HepG2 (cell line): Measurements from ENCODE around the gene ZBTB18. TPM values are rescaled to one million over a fixed set of nuclear protein-coding genes. Genes with fewer than 3 reads are reported as not detected.

Experiments used
- ATAC-seq: fragments of 200-7000 bp; cut with Tn5 transposase; 3 replicates; pipeline ENCODE4 v1.9.1; 2020; ENCODE audit warnings: mild to moderate bottlenecking, moderate library complexity
- BruUV-seq: library from RNA; stranded (reverse); fragments of 400-500 nt; replicated peaks from 2 replicates; lab custom pipeline; 2021; lab: Mats Ljungman, UMichigan
- CTCF ChIA-PET: fragments of 300-600 bp; formaldehyde crosslinking; extraction: SDS; loops from one replicate; lab custom pipeline; 2021; ENCODE audit warnings: low total read pairs, inconsistent platforms, low intra/inter-chr PET ratio; lab: Yijun Ruan, JAX
- POLR2A ChIA-PET: fragments of 350-600 bp; sonication (Branson Sonifier 250); formaldehyde crosslinking; loops from one replicate; lab custom pipeline; 2020; ENCODE audit warnings: antibody characterized with exemption, inconsistent platforms; lab: Yijun Ruan, JAX
- DNase-seq: peaks from one replicate; pipeline ENCODE4 v3.0.0-alpha.2; 2015; ENCODE audit warnings: low spot score
- FAIRE-seq: peaks from 3 replicates; lab custom pipeline; 2011; peaks lifted over from hg19 to GRCh38; lab: Jason Lieb, UNC
- H2AFZ ChIP-seq: one replicate; pipeline ENCODE4 v1.6.1; 2011; ENCODE audit warnings: low read length, inconsistent platforms
- H3K27ac ChIP-seq: fragments of 300-600 bp; 3 replicates; pipeline ENCODE4 v1.8.0; 2011; ENCODE audit warnings: mixed run types, mild to moderate bottlenecking, mixed read lengths, low read length, inconsistent platforms; ENCODE audit not compliant: insufficient read depth; ENCODE audit errors: extremely low read length
- H3K27me3 ChIP-seq, 2 experiments: fragments of 200-600 bp in 1 of 2; 2 replicates in 1 of 2; 3 replicates in 1 of 2; pipeline versions ENCODE4 v1.6.0 to v1.8.0; 2011; ENCODE audit warnings: low read length in 2 of 2, mild to moderate bottlenecking in 2 of 2, moderate library complexity in 2 of 2, inconsistent platforms in 1 of 2; ENCODE audit not compliant: insufficient read depth in 2 of 2, control insufficient read depth in 1 of 2
- H3K36me3 ChIP-seq, 2 experiments: fragments of 200-600 bp in 1 of 2; replicated peaks in 1 of 2; 2 replicates in 1 of 2; 3 replicates in 1 of 2; pipeline versions ENCODE4 v1.5.1 to v1.8.0; 2011; ENCODE audit warnings: low read length in 2 of 2, inconsistent platforms in 1 of 2; ENCODE audit not compliant: insufficient read depth in 2 of 2, control insufficient read depth in 1 of 2
- H3K4me1 ChIP-seq: 2 replicates; pipeline ENCODE4 v1.5.1; 2012; ENCODE audit warnings: low read length, inconsistent platforms; ENCODE audit not compliant: insufficient read depth
- H3K4me2 ChIP-seq: 2 replicates; pipeline ENCODE4 v1.6.0; 2011; ENCODE audit warnings: low read depth, low read length, inconsistent platforms
- H3K4me3 ChIP-seq, 3 experiments: fragments of 200-600 bp in 1 of 3; sonication (generic), shearing (Covaris generic) in 1 of 3; replicated peaks in 1 of 3; 2 replicates each; pipeline ENCODE4 v1.5.1; 2011 to 2016; ENCODE audit warnings: low read length in 3 of 3, inconsistent platforms in 2 of 3, low read depth in 2 of 3, mild to moderate bottlenecking in 2 of 3, control low read depth in 1 of 3, mixed read lengths in 1 of 3; ENCODE audit not compliant: insufficient read depth in 1 of 3
- H3K79me2 ChIP-seq: one replicate; pipeline ENCODE4 v1.6.1; 2011; ENCODE audit warnings: low read length, inconsistent platforms; ENCODE audit not compliant: insufficient read depth
- H3K9ac ChIP-seq: 2 replicates; pipeline ENCODE4 v1.6.0; 2011; ENCODE audit warnings: mild to moderate bottlenecking, low read depth, low read length, inconsistent platforms; ENCODE audit not compliant: insufficient read depth
- H3K9me3 ChIP-seq: 2 replicates; pipeline ENCODE4 v1.5.1; 2012; ENCODE audit warnings: mild to moderate bottlenecking, low read length
- H4K20me1 ChIP-seq: 2 replicates; pipeline ENCODE4 v1.6.0; 2011; ENCODE audit warnings: inconsistent platforms, mild to moderate bottlenecking, low read length, moderate library complexity; ENCODE audit not compliant: insufficient read depth
- HOMEZ ChIP-seq: IDR thresholded peaks from 2 replicates; pipeline ENCODE4 v1.6.1; 2016; ENCODE audit warnings: low read depth
- KAT7 ChIP-seq: IDR thresholded peaks from 2 replicates; pipeline ENCODE4 v1.6.1; 2018; ENCODE audit warnings: borderline replicate concordance, missing compliant biosample characterization
- NCOA5 ChIP-seq: sonication (generic); formaldehyde crosslinking; IDR thresholded peaks from 2 replicates; pipeline ENCODE4 v1.4.0; 2020; ENCODE audit warnings: missing genetic modification reagents
- SAFB2 ChIP-seq: sonication (generic); formaldehyde crosslinking; IDR thresholded peaks from 2 replicates; pipeline ENCODE4 v1.5.1; 2020; ENCODE audit warnings: missing genetic modification reagents, low read depth, mild to moderate bottlenecking, borderline replicate concordance
- SRF ChIP-seq: IDR thresholded peaks from 2 replicates; pipeline ENCODE4 v1.6.1; 2011; ENCODE audit warnings: mild to moderate bottlenecking, low read depth, low read length, moderate library complexity
- ZNF235 ChIP-seq: sonication (generic); formaldehyde crosslinking; IDR thresholded peaks from 2 replicates; pipeline ENCODE4 v1.8.1; 2023; ENCODE audit warnings: mild to moderate bottlenecking, missing genetic modification reagents, borderline replicate concordance
- ZNF296 ChIP-seq: sonication (generic); formaldehyde crosslinking; conservative IDR thresholded peaks from 2 replicates; pipeline ENCODE4 v1.5.0; 2020; ENCODE audit warnings: mild to moderate bottlenecking, missing genetic modification reagents
- ZSCAN5A ChIP-seq: sonication (generic); formaldehyde crosslinking; IDR thresholded peaks from 2 replicates; pipeline ENCODE4 v1.8.0; 2022; ENCODE audit warnings: mild to moderate bottlenecking, missing genetic modification reagents, borderline replicate concordance
- WGBS: methylation state at CpG from one replicate; pipeline ENCODE4 v1.1.6; 2017; ENCODE audit warnings: low lambda C conversion rate; 5-methylcytosine and 5-hydroxymethylcytosine counted together
- in situ Hi-C: cut with HindIII; loops from 2 replicates; pipeline ENCODE4 v1.10.0; 2017; ENCODE audit warnings: low pct_unique_long_range_greater_than_20kb; ENCODE audit not compliant: extremely low pct_ligation_motif_present
- intact Hi-C: fragments of 100-400 bp; cut with micrococcal nuclease; formaldehyde crosslinking; loops from one replicate; pipeline ENCODE4 v1.10.0; 2022; ENCODE audit not compliant: unreplicated experiment
- polyA plus RNA-seq, 8 experiments: library from polyadenylated mRNA; depleted of rRNA in 3 of 8; stranded (reverse) in 7 of 8; unstranded in 1 of 8; fragments of >200 nt; fragmentation: Illumina TruSeq in 4 of 8; extraction: Trizol in 4 of 8; gene quantifications; 2 replicates each; pipeline versions ENCODE4 v1.2.1 to v1.2.3, GENCODE V29; 2011 to 2016; ENCODE audit warnings: low read depth in 4 of 8, missing spikeins in 1 of 8, mixed read lengths in 1 of 8; ENCODE audit not compliant: insufficient read depth in 1 of 8
- total RNA-seq, 5 experiments: library from RNA; depleted of rRNA; stranded (reverse); fragments of >200 nt; fragmentation: Illumina TruSeq; extraction: Trizol; gene quantifications; 2 replicates each; pipeline ENCODE4 v1.2.3, GENCODE V29; 2016; ENCODE audit warnings: low read depth in 1 of 5

The ZBTB18 gene
- total and polyA plus RNA-seq, 2 of the 13 experiments (the other 11 are each of a cell fraction or from before 2014, with no cell fraction given): 3.1 to 4.3 TPM

GRCh38 chr1:244084763-244085162 lies 33.7 kb downstream of the ZBTB18 start:
- intact Hi-C loops: no loop called here
- in situ Hi-C loops: no loop called here
- H3K79me2 ChIP-seq: no peaks in the 10 kb centered on the region
- H3K4me3 ChIP-seq: no peak overlapping the region
- POLR2A ChIA-PET: no interaction called here
- no peak overlapping the region for H3K9ac ChIP-seq
- H3K4me1 ChIP-seq: no peaks in the 10 kb centered on the region
- CTCF ChIA-PET: no interaction called here
- no peak for DNase-seq
- BruUV-seq: no TSS peak
- H3K9me3 ChIP-seq: no peaks in the 10 kb centered on the region
- H3K27me3 ChIP-seq: peaks cover 0 to 10% of the 10 kb centered on the region in 2 experiments; a peak in 1 of 5 replicates
- H2AFZ ChIP-seq: no peak overlapping the region
- no peak for ATAC-seq
- TF ChIP-seq KAT7 (CRISPR knock-in tag) (no peak), SRF (no peak), NCOA5 (CRISPR knock-in tag) (no peak), ZNF235 (CRISPR knock-in tag) (no peak), HOMEZ (CRISPR knock-in tag) (no peak), ZSCAN5A (CRISPR knock-in tag) (no peak), ZNF296 (CRISPR knock-in tag) (no peak), SAFB2 (CRISPR knock-in tag) (no peak)
- FAIRE-seq: no peak
- H3K27ac ChIP-seq: no peak overlapping the region
- H4K20me1 ChIP-seq: no peaks in the 10 kb centered on the region
- 41% methylated on average over 3 of the region's 3 CpGs for WGBS
- no peak overlapping the region for H3K4me2 ChIP-seq
- no peaks in the 10 kb centered on the region for H3K36me3 ChIP-seq
